Suprapubic skin (tissue), 4 donors: ENCODE results near the gene ZDHHC11B.
"Not testable (repeated sequence)": the region's sequence is repeated elsewhere in the genome, so short reads cannot be mapped to it uniquely, and the experiment has no call there.

Experiments used
- CTCF ChIP-seq, 2 donors: fragments of 200-600 bp in 1 of 2; fragments of 450-650 bp in 1 of 2; sonication (generic) in 1 of 2; IDR thresholded peaks; one replicate each; pipeline ENCODE4 v1.5.1; 2016 to 2019; ENCODE audit warnings: antibody characterized with exemption in 2 of 2, mild to moderate bottlenecking in 1 of 2, moderate library complexity in 1 of 2
- EP300 ChIP-seq: sonication (generic); formaldehyde crosslinking; IDR thresholded peaks from one replicate; pipeline ENCODE4 v1.6.1; 2017; ENCODE audit warnings: antibody characterized with exemption
- POLR2AphosphoS5 ChIP-seq, 3 donors: sonication (generic); formaldehyde crosslinking; IDR thresholded peaks; one replicate each; pipeline ENCODE4 v1.6.1; 2017; ENCODE audit warnings: antibody characterized with exemption in 3 of 3

- TF ChIP-seq POLR2AphosphoS5 (IDR thresholded peaks at IDR 0.05); CTCF (IDR thresholded peaks at IDR 0.05); EP300: not testable (repeated sequence)
Observed at GRCh38 chr5:716740-717139, 67.8 kb downstream of the ZDHHC11B start.
